ENCODE measurements around the gene TMEM47. TPM values are rescaled to one million over a fixed set of nuclear protein-coding genes. Genes with fewer than 3 reads are reported as not detected.
A peak's percentile ranks its signal among the peaks of the same experiment; 100 is the strongest.

The TMEM47 gene
- polyA plus RNA-seq, 1 donor from 2014 or later, result 29.1 TPM

- Histone ChIP-seq H3K79me2 (replicated peaks; ENCODE audit: insufficient read depth, low read length) (peaks cover 48% of the 10 kb centered on the region), H4K20me1 (ENCODE audit: insufficient read depth) (no peaks in the 10 kb centered on the region), H2AFZ (ENCODE audit: low read depth, low read length) (no peak overlapping the region), H3K27ac (ENCODE audit: low read length) (peak overlapping the region; percentile 66), H3K4me2 (ENCODE audit: low read length) (peak overlapping the region; percentile 78), H3K9me3 (ENCODE audit: low read length) (no peaks in the 10 kb centered on the region), H3K9ac (ENCODE audit: low read length) (peak overlapping the region; percentile 72), H3K9me2 (ENCODE audit: insufficient read depth, low read length) (no peaks in the 10 kb centered on the region), H3K4me3 (ENCODE audit: low read length) (peak overlapping the region; percentile 75), H3F3A (ENCODE audit: insufficient read depth, low read length, poor library complexity, severe bottlenecking) (no peaks in the 10 kb centered on the region), H3K36me3 (ENCODE audit: insufficient read depth, low read length) (no peaks in the 10 kb centered on the region), H3K27me3 (ENCODE audit: insufficient read depth, low read depth, low read length) (no peaks in the 10 kb centered on the region)
- TF ChIP-seq SMC3 (conservative IDR thresholded peaks at IDR 0.05; ENCODE audit: poor library complexity) (peak; percentile 35), RAD21 (conservative IDR thresholded peaks at IDR 0.05) (no peak)
Measured at GRCh38 chrX:34655501-34656455, 1.3 kb downstream of the TMEM47 start.

GRCh38 chrX:34654696-34655490 lies 2.2 kb downstream of the TMEM47 start:
- peak overlapping the region; percentile 72 for H3K9ac ChIP-seq (ENCODE audit: low read length)
- no peaks in the 10 kb centered on the region for H3K9me3 ChIP-seq (ENCODE audit: low read length)
- H2AFZ ChIP-seq (ENCODE audit: low read depth, low read length), result no peak overlapping the region
- H3K9me2 ChIP-seq (ENCODE audit: insufficient read depth, low read length), result no peaks in the 10 kb centered on the region
- H3K36me3 ChIP-seq (ENCODE audit: insufficient read depth, low read length), result no peaks in the 10 kb centered on the region
- H3K27me3 ChIP-seq (ENCODE audit: insufficient read depth, low read depth, low read length), result no peaks in the 10 kb centered on the region
- no peaks in the 10 kb centered on the region for H3F3A ChIP-seq (ENCODE audit: insufficient read depth, low read length, poor library complexity, severe bottlenecking)
- TF ChIP-seq, protein P1, sequence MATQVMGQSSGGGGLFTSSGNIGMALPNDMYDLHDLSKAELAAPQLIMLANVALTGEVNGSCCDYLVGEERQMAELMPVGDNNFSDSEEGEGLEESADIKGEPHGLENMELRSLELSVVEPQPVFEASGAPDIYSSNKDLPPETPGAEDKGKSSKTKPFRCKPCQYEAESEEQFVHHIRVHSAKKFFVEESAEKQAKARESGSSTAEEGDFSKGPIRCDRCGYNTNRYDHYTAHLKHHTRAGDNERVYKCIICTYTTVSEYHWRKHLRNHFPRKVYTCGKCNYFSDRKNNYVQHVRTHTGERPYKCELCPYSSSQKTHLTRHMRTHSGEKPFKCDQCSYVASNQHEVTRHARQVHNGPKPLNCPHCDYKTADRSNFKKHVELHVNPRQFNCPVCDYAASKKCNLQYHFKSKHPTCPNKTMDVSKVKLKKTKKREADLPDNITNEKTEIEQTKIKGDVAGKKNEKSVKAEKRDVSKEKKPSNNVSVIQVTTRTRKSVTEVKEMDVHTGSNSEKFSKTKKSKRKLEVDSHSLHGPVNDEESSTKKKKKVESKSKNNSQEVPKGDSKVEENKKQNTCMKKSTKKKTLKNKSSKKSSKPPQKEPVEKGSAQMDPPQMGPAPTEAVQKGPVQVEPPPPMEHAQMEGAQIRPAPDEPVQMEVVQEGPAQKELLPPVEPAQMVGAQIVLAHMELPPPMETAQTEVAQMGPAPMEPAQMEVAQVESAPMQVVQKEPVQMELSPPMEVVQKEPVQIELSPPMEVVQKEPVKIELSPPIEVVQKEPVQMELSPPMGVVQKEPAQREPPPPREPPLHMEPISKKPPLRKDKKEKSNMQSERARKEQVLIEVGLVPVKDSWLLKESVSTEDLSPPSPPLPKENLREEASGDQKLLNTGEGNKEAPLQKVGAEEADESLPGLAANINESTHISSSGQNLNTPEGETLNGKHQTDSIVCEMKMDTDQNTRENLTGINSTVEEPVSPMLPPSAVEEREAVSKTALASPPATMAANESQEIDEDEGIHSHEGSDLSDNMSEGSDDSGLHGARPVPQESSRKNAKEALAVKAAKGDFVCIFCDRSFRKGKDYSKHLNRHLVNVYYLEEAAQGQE (IDR thresholded peaks at IDR 0.05; ENCODE audit: borderline replicate concordance), result no peak
- TF ChIP-seq, protein P2, sequence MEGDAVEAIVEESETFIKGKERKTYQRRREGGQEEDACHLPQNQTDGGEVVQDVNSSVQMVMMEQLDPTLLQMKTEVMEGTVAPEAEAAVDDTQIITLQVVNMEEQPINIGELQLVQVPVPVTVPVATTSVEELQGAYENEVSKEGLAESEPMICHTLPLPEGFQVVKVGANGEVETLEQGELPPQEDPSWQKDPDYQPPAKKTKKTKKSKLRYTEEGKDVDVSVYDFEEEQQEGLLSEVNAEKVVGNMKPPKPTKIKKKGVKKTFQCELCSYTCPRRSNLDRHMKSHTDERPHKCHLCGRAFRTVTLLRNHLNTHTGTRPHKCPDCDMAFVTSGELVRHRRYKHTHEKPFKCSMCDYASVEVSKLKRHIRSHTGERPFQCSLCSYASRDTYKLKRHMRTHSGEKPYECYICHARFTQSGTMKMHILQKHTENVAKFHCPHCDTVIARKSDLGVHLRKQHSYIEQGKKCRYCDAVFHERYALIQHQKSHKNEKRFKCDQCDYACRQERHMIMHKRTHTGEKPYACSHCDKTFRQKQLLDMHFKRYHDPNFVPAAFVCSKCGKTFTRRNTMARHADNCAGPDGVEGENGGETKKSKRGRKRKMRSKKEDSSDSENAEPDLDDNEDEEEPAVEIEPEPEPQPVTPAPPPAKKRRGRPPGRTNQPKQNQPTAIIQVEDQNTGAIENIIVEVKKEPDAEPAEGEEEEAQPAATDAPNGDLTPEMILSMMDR (IDR thresholded peaks at IDR 0.05; ENCODE audit: poor library complexity, severe bottlenecking), result no peak
- no peak for TF ChIP-seq POLR2AphosphoS5 (IDR thresholded peaks at IDR 0.05)
- no peak for TF ChIP-seq MXI1 (conservative IDR thresholded peaks at IDR 0.05; ENCODE audit: poor library complexity, severe bottlenecking)
- TF ChIP-seq SMC3 (conservative IDR thresholded peaks at IDR 0.05; ENCODE audit: poor library complexity), result no peak
- no peak for TF ChIP-seq EZH2 (IDR thresholded peaks at IDR 0.05; ENCODE audit: borderline replicate concordance, insufficient read depth, low read length, poor library complexity, severe bottlenecking)
- TF ChIP-seq TAF1 (IDR thresholded peaks at IDR 0.05; ENCODE audit: low read depth), result no peak
- TF ChIP-seq RAD21 (conservative IDR thresholded peaks at IDR 0.05), result no peak
- H3K4me2 ChIP-seq (ENCODE audit: low read length), result peak overlapping the region; percentile 78
- peaks cover 51% of the 10 kb centered on the region for H3K79me2 ChIP-seq (replicated peaks; ENCODE audit: insufficient read depth, low read length)
- no peaks in the 10 kb centered on the region for H4K20me1 ChIP-seq (ENCODE audit: insufficient read depth)
- H3K27ac ChIP-seq (ENCODE audit: low read length), result peak overlapping the region; percentile 66
- peak overlapping the region; percentile 75 for H3K4me3 ChIP-seq (ENCODE audit: low read length)
